Stimulated activated memory B cell treated with anti-CD40 and anti-IgM and Interleukin-4, amounts not matched to agents 10 μg/mL and 1 μg/mL and 100 μg/mL, for 72 hours (primary cell): ENCODE measurements around the gene ADAMTS18.
"Not testable (repeated sequence)": the region's sequence is repeated elsewhere in the genome, so short reads cannot be mapped to it uniquely, and the experiment has no call there.

ENCODE experiments used
- ATAC-seq: fragments of 150-1000 bp; cut with Tn5 transposase; 2 replicates; pipeline ENCODE4 v1.10.0; 2021
- H3K27ac Mint-ChIP-seq: one replicate; pipeline ENCODE4 v1.8.0; 2022; ENCODE audit warnings: mild to moderate bottlenecking, mixed read lengths
- H3K27me3 Mint-ChIP-seq: one replicate; pipeline ENCODE4 v1.8.0; 2022; ENCODE audit warnings: mixed read lengths
- H3K36me3 Mint-ChIP-seq: one replicate; pipeline ENCODE4 v1.8.0; 2022; ENCODE audit warnings: mixed read lengths
- H3K4me1 Mint-ChIP-seq: one replicate; pipeline ENCODE4 v1.8.0; 2022; ENCODE audit warnings: mixed read lengths
- H3K4me3 Mint-ChIP-seq: one replicate; pipeline ENCODE4 v1.8.0; 2022; ENCODE audit warnings: mild to moderate bottlenecking, moderate library complexity, mixed read lengths
- H3K9me3 Mint-ChIP-seq: one replicate; pipeline ENCODE4 v1.8.0; 2022; ENCODE audit warnings: mixed read lengths

Gene ADAMTS18

GRCh38 chr16:77434530-77435271 is at the start of gene ADAMTS18:
Gene ADAMTS18 (minus strand): TSS chr16:77435034. CDS start chr16:77434695, 339 bp downstream.
- no peak within 1 kb of the TSS for H3K27ac Mint-ChIP-seq
- ATAC-seq = no peak
- no peaks in the 10 kb centered on the region for H3K9me3 Mint-ChIP-seq
- no peaks in the 10 kb centered on the region for H3K36me3 Mint-ChIP-seq
- no peak within 1 kb of the TSS for H3K4me3 Mint-ChIP-seq
- H3K4me1 Mint-ChIP-seq = no peaks in the 10 kb centered on the region
- peaks cover 33% of the 10 kb centered on the region for H3K27me3 Mint-ChIP-seq

- no peaks in the 10 kb centered on the region for H3K27me3 Mint-ChIP-seq
- H3K36me3 Mint-ChIP-seq = no peaks in the 10 kb centered on the region
- H3K9me3 Mint-ChIP-seq = peaks cover 4% of the 10 kb centered on the region
- H3K27ac Mint-ChIP-seq = no peak overlapping the region
- H3K4me1 Mint-ChIP-seq = no peaks in the 10 kb centered on the region
- no peak for ATAC-seq
- H3K4me3 Mint-ChIP-seq = no peak overlapping the region
Observed at GRCh38 chr16:77480681-77481315, 46.0 kb upstream of the ADAMTS18 start.

- no peak overlapping the region for H3K4me3 Mint-ChIP-seq
Observed at GRCh38 chr16:77472262-77472661, 37.4 kb upstream of the ADAMTS18 start.

GRCh38 chr16:77470851-77471250 is 36.0 kb upstream of the ADAMTS18 start:
- Mint-ChIP-seq H3K4me3 (no peak overlapping the region), H3K9me3 (no peaks in the 10 kb centered on the region), H3K27ac (no peak overlapping the region), H3K27me3 (no peaks in the 10 kb centered on the region), H3K4me1 (no peaks in the 10 kb centered on the region), H3K36me3 (no peaks in the 10 kb centered on the region)
- no peak for ATAC-seq

More at GRCh38 chr16:77472262-77472661, 37.4 kb upstream of the ADAMTS18 start:
- Mint-ChIP-seq H3K4me1 (no peaks in the 10 kb centered on the region), H3K27ac (no peak overlapping the region), H3K27me3 (no peaks in the 10 kb centered on the region), H3K9me3 (no peaks in the 10 kb centered on the region), H3K36me3 (no peaks in the 10 kb centered on the region)
- no peak for ATAC-seq

GRCh38 chr16:77469634-77470033 is 34.8 kb upstream of the ADAMTS18 start:
- Mint-ChIP-seq H3K9me3 (no peaks in the 10 kb centered on the region), H3K27me3 (no peaks in the 10 kb centered on the region), H3K4me1 (no peaks in the 10 kb centered on the region), H3K4me3 (no peak overlapping the region), H3K36me3 (no peaks in the 10 kb centered on the region), H3K27ac (no peak overlapping the region)
- no peak for ATAC-seq

- no peak for ATAC-seq
- H3K9me3 Mint-ChIP-seq = no peaks in the 10 kb centered on the region
- H3K27ac Mint-ChIP-seq = no peak overlapping the region
- H3K27me3 Mint-ChIP-seq = no peaks in the 10 kb centered on the region
- H3K36me3 Mint-ChIP-seq = no peaks in the 10 kb centered on the region
- no peaks in the 10 kb centered on the region for H3K4me1 Mint-ChIP-seq
- no peak overlapping the region for H3K4me3 Mint-ChIP-seq
Observed at GRCh38 chr16:77468831-77469230, 34.0 kb upstream of the ADAMTS18 start.

GRCh38 chr16:77467821-77468335 is 33.0 kb upstream of the ADAMTS18 start:
- Mint-ChIP-seq H3K27me3 (no peaks in the 10 kb centered on the region), H3K4me3 (no peak overlapping the region), H3K27ac (no peak overlapping the region), H3K4me1 (no peaks in the 10 kb centered on the region), H3K36me3 (no peaks in the 10 kb centered on the region), H3K9me3 (no peaks in the 10 kb centered on the region)
- no peak for ATAC-seq

- H3K27me3 Mint-ChIP-seq, H3K4me3 Mint-ChIP-seq, H3K36me3 Mint-ChIP-seq, ATAC-seq, H3K27ac Mint-ChIP-seq, H3K9me3 Mint-ChIP-seq, H3K4me1 Mint-ChIP-seq: not testable (repeated sequence)
Observed at GRCh38 chr16:77463659-77464058, 28.8 kb upstream of the ADAMTS18 start.

GRCh38 chr16:77462894-77463293 is 28.1 kb upstream of the ADAMTS18 start:
- no peak for ATAC-seq
- H3K27ac Mint-ChIP-seq = no peak overlapping the region
- H3K4me3 Mint-ChIP-seq = no peak overlapping the region
- no peaks in the 10 kb centered on the region for H3K27me3 Mint-ChIP-seq
- no peaks in the 10 kb centered on the region for H3K36me3 Mint-ChIP-seq
- no peaks in the 10 kb centered on the region for H3K9me3 Mint-ChIP-seq
- no peaks in the 10 kb centered on the region for H3K4me1 Mint-ChIP-seq

GRCh38 chr16:77459534-77460254 is 24.9 kb upstream of the ADAMTS18 start:
- H3K9me3 Mint-ChIP-seq = no peaks in the 10 kb centered on the region
- H3K27ac Mint-ChIP-seq = no peak overlapping the region
- H3K27me3 Mint-ChIP-seq = no peaks in the 10 kb centered on the region
- no peak overlapping the region for H3K4me3 Mint-ChIP-seq
- H3K4me1 Mint-ChIP-seq = no peaks in the 10 kb centered on the region
- ATAC-seq = no peak
- no peaks in the 10 kb centered on the region for H3K36me3 Mint-ChIP-seq

- Mint-ChIP-seq H3K27ac (no peak overlapping the region), H3K4me1 (no peaks in the 10 kb centered on the region), H3K4me3 (no peak overlapping the region), H3K27me3 (no peaks in the 10 kb centered on the region), H3K36me3 (no peaks in the 10 kb centered on the region), H3K9me3 (peaks cover 3% of the 10 kb centered on the region)
- ATAC-seq = no peak
Observed at GRCh38 chr16:77457046-77457445, 22.2 kb upstream of the ADAMTS18 start.

- peaks cover 3% of the 10 kb centered on the region for H3K9me3 Mint-ChIP-seq
- H3K27ac Mint-ChIP-seq = no peak overlapping the region
- ATAC-seq = no peak
- no peaks in the 10 kb centered on the region for H3K4me1 Mint-ChIP-seq
- H3K4me3 Mint-ChIP-seq = no peak overlapping the region
- H3K27me3 Mint-ChIP-seq = no peaks in the 10 kb centered on the region
- H3K36me3 Mint-ChIP-seq = no peaks in the 10 kb centered on the region
Observed at GRCh38 chr16:77452243-77452642, 17.4 kb upstream of the ADAMTS18 start.

GRCh38 chr16:77450790-77451487 is 16.1 kb upstream of the ADAMTS18 start:
- no peak for ATAC-seq
- Mint-ChIP-seq H3K27me3 (no peaks in the 10 kb centered on the region), H3K9me3 (peaks cover 3% of the 10 kb centered on the region), H3K36me3 (no peaks in the 10 kb centered on the region), H3K4me3 (no peak overlapping the region), H3K27ac (no peak overlapping the region), H3K4me1 (no peaks in the 10 kb centered on the region)

GRCh38 chr16:77449208-77449607 is 14.4 kb upstream of the ADAMTS18 start:
- ATAC-seq = no peak
- peaks cover 3% of the 10 kb centered on the region for H3K9me3 Mint-ChIP-seq
- no peak overlapping the region for H3K27ac Mint-ChIP-seq
- no peak overlapping the region for H3K4me3 Mint-ChIP-seq
- H3K27me3 Mint-ChIP-seq = no peaks in the 10 kb centered on the region
- no peaks in the 10 kb centered on the region for H3K4me1 Mint-ChIP-seq
- H3K36me3 Mint-ChIP-seq = no peaks in the 10 kb centered on the region

GRCh38 chr16:77445324-77445723 is 10.5 kb upstream of the ADAMTS18 start:
- H3K4me1 Mint-ChIP-seq = no peaks in the 10 kb centered on the region
- no peak overlapping the region for H3K27ac Mint-ChIP-seq
- no peaks in the 10 kb centered on the region for H3K36me3 Mint-ChIP-seq
- no peaks in the 10 kb centered on the region for H3K9me3 Mint-ChIP-seq
- no peak for ATAC-seq
- H3K4me3 Mint-ChIP-seq = no peak overlapping the region
- H3K27me3 Mint-ChIP-seq = no peaks in the 10 kb centered on the region
